HEK293T (cell line): ENCODE data around the gene EFCAB13.

Experiments
- CTCF ChIA-PET: fragments of 350-600 bp; formaldehyde crosslinking; extraction: SDS; loops from one replicate; lab custom pipeline; 2021; ENCODE audit warnings: antibody characterized with exemption, inconsistent platforms; lab: Yijun Ruan, JAX
- POLR2A ChIA-PET: fragments of 350-600 bp; formaldehyde crosslinking; extraction: SDS; loops from one replicate; lab custom pipeline; 2020; ENCODE audit warnings: antibody characterized with exemption, inconsistent platforms; lab: Yijun Ruan, JAX
- DNase-seq: peaks from one replicate; pipeline ENCODE4 v3.0.0; 2012; ENCODE audit warnings: mixed read lengths; ENCODE audit errors: extremely low spot score
- ARNT ChIP-seq: fragments of 450-650 bp; IDR thresholded peaks from 2 replicates; pipeline ENCODE4 v1.6.1; 2017; ENCODE audit warnings: mild to moderate bottlenecking
- BHLHE40 ChIP-seq: fragments of 450-650 bp; IDR thresholded peaks from 2 replicates; pipeline ENCODE4 v1.6.1; 2016; ENCODE audit warnings: mild to moderate bottlenecking, moderate library complexity, borderline replicate concordance
- CTBP1 ChIP-seq: fragments of 450-650 bp; IDR thresholded peaks from 2 replicates; pipeline ENCODE4 v1.6.1; 2016; ENCODE audit warnings: borderline replicate concordance
- ELF4 ChIP-seq: fragments of 450-650 bp; IDR thresholded peaks from 2 replicates; pipeline ENCODE4 v1.6.1; 2017; ENCODE audit warnings: antibody characterized with exemption
- FOXA1 ChIP-seq: fragments of 450-650 bp; IDR thresholded peaks from 2 replicates; pipeline ENCODE4 v1.6.1; 2016; ENCODE audit warnings: mild to moderate bottlenecking
- FOXK2 ChIP-seq: fragments of 450-650 bp; IDR thresholded peaks from 2 replicates; pipeline ENCODE4 v1.6.1; 2016; ENCODE audit warnings: mild to moderate bottlenecking
- FOXM1 ChIP-seq: fragments of 450-650 bp; IDR thresholded peaks from 2 replicates; pipeline ENCODE4 v1.6.1; 2017; ENCODE audit warnings: mild to moderate bottlenecking, borderline replicate concordance
- HDGF ChIP-seq: fragments of 450-650 bp; IDR thresholded peaks from 2 replicates; pipeline ENCODE4 v1.6.1; 2017; ENCODE audit warnings: antibody characterized with exemption, borderline replicate concordance
- L3MBTL2 ChIP-seq: fragments of 450-650 bp; conservative IDR thresholded peaks from 2 replicates; pipeline ENCODE4 v1.6.1; 2016; ENCODE audit warnings: mild to moderate bottlenecking
- LEF1 ChIP-seq: fragments of 450-650 bp; IDR thresholded peaks from 2 replicates; pipeline ENCODE4 v1.6.1; 2017; ENCODE audit warnings: mild to moderate bottlenecking, borderline replicate concordance
- NFRKB ChIP-seq: fragments of 450-650 bp; IDR thresholded peaks from 2 replicates; pipeline ENCODE4 v1.6.1; 2016; ENCODE audit warnings: mild to moderate bottlenecking, moderate library complexity
- PKNOX1 ChIP-seq: fragments of 450-650 bp; IDR thresholded peaks from 2 replicates; pipeline ENCODE4 v1.6.1; 2016
- SP1 ChIP-seq: fragments of 450-650 bp; IDR thresholded peaks from 2 replicates; pipeline ENCODE4 v1.6.1; 2017
- SUZ12 ChIP-seq: fragments of 450-650 bp; IDR thresholded peaks from 2 replicates; pipeline ENCODE4 v1.6.1; 2016; ENCODE audit warnings: mild to moderate bottlenecking
- TARDBP ChIP-seq: fragments of 450-650 bp; IDR thresholded peaks from 2 replicates; pipeline ENCODE4 v1.6.1; 2016
- ZNF384 ChIP-seq: fragments of 450-650 bp; IDR thresholded peaks from 2 replicates; pipeline ENCODE4 v1.6.1; 2016

EFCAB13 gene

GRCh38 chr17:47287068-47287467 lies 36.7 kb upstream of the EFCAB13 start:
- no peak for DNase-seq
- CTCF ChIA-PET: interaction anchor here (0.6 kb wide), 2 partner anchors 12 to 164 kb away, joined by 3 read pairs; no protein-coding TSS in a partner anchor
- TF ChIP-seq BHLHE40 (no peak), SUZ12 (no peak), L3MBTL2 (no peak), TARDBP (no peak), SP1 (no peak), ARNT (no peak), ZNF384 (no peak), FOXM1 (no peak), HDGF (no peak), FOXA1 (no peak), FOXK2 (no peak), NFRKB (no peak), LEF1 (no peak), CTBP1 (no peak)
- POLR2A ChIA-PET: no interaction called here

DNA sequence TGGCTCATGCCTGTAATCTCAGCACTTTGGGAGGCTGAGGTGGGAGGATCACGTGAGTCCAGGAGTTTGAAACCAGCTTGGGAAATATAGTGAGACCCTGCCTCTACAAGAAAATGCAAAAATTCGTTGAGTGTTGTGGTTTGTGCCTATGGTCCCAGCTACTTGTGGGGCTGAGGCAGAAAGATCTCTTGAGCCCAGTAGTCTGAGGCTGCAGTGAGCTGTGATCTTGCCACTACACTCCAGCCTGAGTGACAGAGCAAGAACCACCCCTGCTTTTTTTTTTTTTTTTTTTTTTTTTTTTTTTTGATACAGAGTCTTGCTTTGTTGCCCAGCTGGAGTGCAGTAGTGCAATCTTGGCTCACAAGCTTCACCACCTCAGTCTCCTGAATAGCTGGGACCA lies 36.1 kb upstream of the EFCAB13 start:
- no peak for DNase-seq
- ChIA-PET CTCF (interaction anchor here (0.6 kb wide), 2 partner anchors 12 to 165 kb away, joined by 3 read pairs; no protein-coding TSS in a partner anchor), POLR2A (no interaction called here)
- TF ChIP-seq ARNT: no peak
- no peak for TF ChIP-seq LEF1
- TF ChIP-seq NFRKB: no peak
- TF ChIP-seq ELF4: no peak
- no peak for TF ChIP-seq HDGF
- no peak for TF ChIP-seq SP1
- no peak for TF ChIP-seq SUZ12
- TF ChIP-seq L3MBTL2: no peak
- no peak for TF ChIP-seq FOXM1
- no peak for TF ChIP-seq ZNF384
- no peak for TF ChIP-seq PKNOX1
- TF ChIP-seq CTBP1: no peak
- no peak for TF ChIP-seq FOXK2
- no peak for TF ChIP-seq TARDBP
- TF ChIP-seq FOXA1: no peak

DNA sequence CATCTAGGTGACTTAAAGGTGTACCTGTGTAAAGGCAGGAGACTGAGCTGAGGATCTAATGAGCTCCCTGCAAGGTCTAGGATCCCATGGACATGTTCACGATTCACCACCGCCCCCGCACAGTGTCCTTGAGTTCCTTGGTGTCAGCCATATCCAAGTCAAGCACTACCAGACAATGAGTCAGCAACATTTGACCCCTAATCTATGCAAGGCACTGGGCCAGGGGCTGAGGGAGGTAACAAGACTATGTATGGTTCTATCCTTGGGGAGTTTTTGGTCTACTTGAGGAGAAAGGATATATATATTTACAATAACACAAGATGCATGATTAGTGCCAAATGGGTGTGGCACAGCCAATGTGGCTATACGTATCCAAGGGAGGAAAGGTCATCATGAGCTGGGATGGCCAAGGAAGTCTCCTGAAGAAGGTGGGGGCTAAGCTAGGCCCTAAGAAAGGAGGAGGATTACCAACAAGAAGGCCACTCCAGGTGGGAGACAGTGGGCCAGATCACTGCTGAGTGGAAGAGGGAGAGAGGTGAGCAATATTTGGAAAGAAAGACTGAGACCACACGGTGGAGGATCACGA lies 35.1 kb upstream of the EFCAB13 start:
- no peak for DNase-seq
- POLR2A ChIA-PET: no interaction called here
- TF ChIP-seq FOXK2: no peak
- TF ChIP-seq SUZ12: no peak
- TF ChIP-seq PKNOX1: no peak
- no peak for TF ChIP-seq FOXA1
- TF ChIP-seq CTBP1: no peak
- no peak for TF ChIP-seq L3MBTL2
- no peak for TF ChIP-seq HDGF
- no peak for TF ChIP-seq ELF4
- TF ChIP-seq ARNT: no peak
- TF ChIP-seq LEF1: no peak
- no peak for TF ChIP-seq SP1
- no peak for TF ChIP-seq NFRKB
- no peak for TF ChIP-seq TARDBP
- TF ChIP-seq ZNF384: no peak
- no peak for TF ChIP-seq BHLHE40
- no peak for TF ChIP-seq FOXM1
- CTCF ChIA-PET: no interaction called here

DNA sequence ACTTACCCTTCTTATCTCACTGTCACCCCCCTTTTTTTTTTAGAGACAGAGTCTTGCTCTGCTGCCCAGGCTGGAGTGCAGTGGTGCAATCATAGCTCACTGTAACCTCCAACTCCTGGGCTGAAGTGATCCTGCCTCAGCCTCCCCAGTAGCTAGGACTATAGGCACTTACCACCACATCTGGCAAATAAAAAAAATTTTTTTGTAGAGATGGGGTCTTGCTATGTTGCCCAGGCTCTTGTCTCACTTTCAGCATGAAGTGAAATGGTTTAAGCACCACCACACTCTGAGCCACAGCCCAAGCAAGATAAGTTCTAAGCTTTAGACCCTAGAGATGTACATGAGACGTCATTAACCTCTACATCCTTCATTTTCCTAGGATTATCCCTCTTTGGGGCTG lies 34.5 kb upstream of the EFCAB13 start:
- POLR2A ChIA-PET: no interaction called here

GRCh38 chr17:47290870-47291241 lies 32.9 kb upstream of the EFCAB13 start:
- DNase-seq: no peak
- ChIA-PET POLR2A (no interaction called here), CTCF (no interaction called here)
- TF ChIP-seq NFRKB: no peak
- TF ChIP-seq FOXM1: no peak
- no peak for TF ChIP-seq PKNOX1
- no peak for TF ChIP-seq ELF4
- TF ChIP-seq SUZ12: no peak
- no peak for TF ChIP-seq FOXA1
- TF ChIP-seq LEF1: no peak
- no peak for TF ChIP-seq CTBP1
- TF ChIP-seq L3MBTL2: no peak
- no peak for TF ChIP-seq ARNT
- no peak for TF ChIP-seq HDGF
- no peak for TF ChIP-seq FOXK2

More for the DNA sequence above, 34.5 kb upstream of the EFCAB13 start:
- TF ChIP-seq ZNF384 (no peak), FOXK2 (no peak)
- CTCF ChIA-PET: no interaction called here
- no peak for DNase-seq

- POLR2A ChIA-PET: no interaction called here
These were observed 32.4 kb upstream of the EFCAB13 start for GRCh38 chr17:47291242-47291873.

More at GRCh38 chr17:47291242-47291873, 32.4 kb upstream of the EFCAB13 start:
- TF ChIP-seq CTBP1: no peak
- TF ChIP-seq L3MBTL2: no peak
- TF ChIP-seq ZNF384: no peak
- no peak for TF ChIP-seq FOXK2
- TF ChIP-seq ARNT: no peak
- TF ChIP-seq NFRKB: no peak
- no peak for TF ChIP-seq PKNOX1
- no peak for TF ChIP-seq FOXM1
- TF ChIP-seq FOXA1: no peak
- no peak for TF ChIP-seq HDGF
- no peak for TF ChIP-seq ELF4
- TF ChIP-seq BHLHE40: no peak
- CTCF ChIA-PET: no interaction called here
- DNase-seq: no peak
